A549 (cell line): ENCODE measurements around the gene HLCS. TPM values are rescaled to one million over a fixed set of nuclear protein-coding genes. Genes with fewer than 3 reads are reported as not detected.

Experiments
- ATAC-seq, 2 experiments: fragments of 200-7000 bp in 1 of 2; fragments of >200 bp in 1 of 2; cut with Nextera tagmentation in 1 of 2; cut with Tn5 transposase in 1 of 2; 3 replicates each; pipeline versions ENCODE4 v1.8.0 to v1.9.1; 2018 to 2020; ENCODE audit warnings: mild to moderate bottlenecking in 1 of 2, moderate library complexity in 1 of 2
- CTCF ChIA-PET: fragments of 300-600 bp; sonication (Branson Sonifier 250); formaldehyde crosslinking; extraction: SDS; loops from one replicate; lab custom pipeline; 2021; ENCODE audit warnings: antibody characterized with exemption, inconsistent platforms; lab: Yijun Ruan, JAX
- POLR2A ChIA-PET: fragments of 350-600 bp; formaldehyde crosslinking; extraction: SDS; loops from one replicate; lab custom pipeline; 2021; ENCODE audit warnings: antibody characterized with exemption, inconsistent platforms; lab: Yijun Ruan, JAX
- DNase-seq, 2 experiments: peaks; one replicate each; pipeline versions ENCODE4 v3.0.0 to v3.0.0-alpha.2; 2011 to 2016; ENCODE audit warnings: low read depth in 1 of 2, low spot score in 1 of 2
- FAIRE-seq: peaks from 2 replicates; lab custom pipeline; 2011; peaks lifted over from hg19 to GRCh38; lab: Jason Lieb, UNC
- H3K27ac ChIP-seq, 2 experiments: fragments of >200 bp; sonication (Bioruptor Twin); formaldehyde crosslinking; 3 replicates each; pipeline ENCODE4 v1.5.1; 2016 to 2017
- H3K4me1 ChIP-seq: fragments of >200 bp; sonication (Bioruptor Twin); formaldehyde crosslinking; 3 replicates; pipeline ENCODE4 v1.6.1; 2016
- H3K4me2 ChIP-seq: fragments of >200 bp; sonication (Bioruptor Twin); formaldehyde crosslinking; 3 replicates; pipeline ENCODE4 v1.6.1; 2016
- H3K4me3 ChIP-seq: fragments of >200 bp; sonication (Bioruptor Twin); formaldehyde crosslinking; 3 replicates; pipeline ENCODE4 v1.5.1; 2016
- H3K9me3 ChIP-seq: fragments of >200 bp; sonication (Bioruptor Twin); formaldehyde crosslinking; 3 replicates; pipeline ENCODE4 v1.6.1; 2016
- CBX2 ChIP-seq: fragments of 200-600 bp; sonication (generic); IDR thresholded peaks from 2 replicates; pipeline ENCODE4 v1.6.1; 2016; ENCODE audit warnings: low read depth, mild to moderate bottlenecking, borderline replicate concordance
- EHF ChIP-seq: fragments of 250-450 bp; sonication (Bioruptor Pico); IDR thresholded peaks from 2 replicates; pipeline ENCODE4 v1.5.0; 2020; ENCODE audit warnings: mild to moderate bottlenecking
- GATA3 ChIP-seq: IDR thresholded peaks from 2 replicates; pipeline ENCODE4 v1.6.1; 2012; ENCODE audit warnings: borderline replicate concordance
- HOXA7 ChIP-seq: fragments of 250-450 bp; sonication (Bioruptor Pico); IDR thresholded peaks from 2 replicates; pipeline ENCODE4 v1.5.0; 2020; ENCODE audit warnings: mild to moderate bottlenecking, moderate library complexity
- HOXB5 ChIP-seq: fragments of 250-450 bp; sonication (Bioruptor Pico); IDR thresholded peaks from 2 replicates; pipeline ENCODE4 v1.5.0; 2020; ENCODE audit warnings: mild to moderate bottlenecking, moderate library complexity
- MAFK ChIP-seq: fragments of 450-650 bp; IDR thresholded peaks from 2 replicates; pipeline ENCODE4 v1.6.1; 2014; ENCODE audit not compliant: partially characterized antibody
- MYC ChIP-seq: IDR thresholded peaks from 2 replicates; pipeline ENCODE4 v1.6.1; 2012; ENCODE audit warnings: mild to moderate bottlenecking, inconsistent platforms, low read length, improper control_type of control experiment, borderline replicate concordance
- PHF8 ChIP-seq: fragments of 200-600 bp; sonication (generic); IDR thresholded peaks from 2 replicates; pipeline ENCODE4 v1.6.1; 2016; ENCODE audit warnings: low read depth, mild to moderate bottlenecking, antibody characterized with exemption, moderate library complexity, borderline replicate concordance
- RAD21 ChIP-seq, 2 experiments: fragments of >200 bp in 1 of 2; sonication (Bioruptor Twin) in 1 of 2; formaldehyde crosslinking in 1 of 2; IDR thresholded peaks in 1 of 2; conservative IDR thresholded peaks in 1 of 2; 2 replicates in 1 of 2; 3 replicates in 1 of 2; pipeline ENCODE4 v1.6.1; 2012 to 2018; ENCODE audit warnings: inconsistent platforms in 1 of 2
- RARB ChIP-seq: fragments of 250-450 bp; sonication (Bioruptor Pico); IDR thresholded peaks from 2 replicates; pipeline ENCODE4 v1.8.0; 2021; ENCODE audit warnings: mild to moderate bottlenecking, moderate library complexity
- RNF2 ChIP-seq: fragments of 200-600 bp; sonication (generic); IDR thresholded peaks from 2 replicates; pipeline ENCODE4 v1.6.1; 2016; ENCODE audit warnings: low read depth, mild to moderate bottlenecking, antibody characterized with exemption, moderate library complexity, borderline replicate concordance
- SMC3 ChIP-seq: fragments of >200 bp; sonication (Bioruptor Twin); formaldehyde crosslinking; IDR thresholded peaks from 3 replicates; pipeline ENCODE4 v1.6.1; 2018; ENCODE audit warnings: inconsistent platforms
- TFCP2L1 ChIP-seq: fragments of 250-450 bp; sonication (Bioruptor Pico); IDR thresholded peaks from 2 replicates; pipeline ENCODE4 v1.5.0; 2021; ENCODE audit warnings: mild to moderate bottlenecking
- ZC3H11A ChIP-seq: fragments of 450-650 bp; IDR thresholded peaks from 2 replicates; pipeline ENCODE4 v1.6.1; 2014; ENCODE audit warnings: antibody characterized with exemption, mild to moderate bottlenecking
- ZFP36 ChIP-seq: fragments of 450-650 bp; IDR thresholded peaks from 2 replicates; pipeline ENCODE4 v1.6.1; 2014; ENCODE audit warnings: borderline replicate concordance; ENCODE audit not compliant: partially characterized antibody
- WGBS: methylation state at CpG from one replicate; pipeline ENCODE4 v1.1.6; 2017; ENCODE audit errors: missing lambda C conversion rate; 5-methylcytosine and 5-hydroxymethylcytosine counted together
- polyA plus RNA-seq, 4 experiments: library from polyadenylated mRNA; depleted of rRNA in 3 of 4; stranded (reverse); fragments of >200 nt; fragmentation: RNase III in 1 of 4; extraction: RNeasy Plus Mini Kit Qiagen cat#74134 plus additional on column Dnase treatment in 1 of 4; gene quantifications; 2 replicates in 3 of 4; 3 replicates in 1 of 4; pipeline ENCODE4 v1.2.3, GENCODE V29; 2011 to 2017
- TF ChIP-seq, protein P1 (sequence below): fragments of 200-600 bp; sonication (generic); IDR thresholded peaks from 2 replicates; pipeline ENCODE4 v1.6.1; 2016; ENCODE audit warnings: antibody characterized with exemption, mild to moderate bottlenecking, moderate library complexity
- TF ChIP-seq, protein P2 (sequence below): fragments of 450-650 bp; IDR thresholded peaks from 2 replicates; pipeline ENCODE4 v1.6.1; 2014; ENCODE audit warnings: antibody characterized with exemption
- TF ChIP-seq, protein P3 (sequence below): IDR thresholded peaks from 2 replicates; pipeline ENCODE4 v1.6.1; 2012
- TF ChIP-seq, protein P4 (sequence below): IDR thresholded peaks from 2 replicates; pipeline ENCODE4 v1.6.1; 2012; ENCODE audit warnings: low read depth, borderline replicate concordance
- TF ChIP-seq, protein P5 (sequence below): fragments of 250-450 bp; sonication (Bioruptor Pico); IDR thresholded peaks from 2 replicates; pipeline ENCODE4 v1.5.0; 2021; ENCODE audit warnings: mild to moderate bottlenecking, moderate library complexity, borderline replicate concordance

HLCS gene
- polyA plus RNA-seq, 2 of the 4 experiments (the other 2 are of a cell fraction) = 8.4 to 24.3 TPM

DNA sequence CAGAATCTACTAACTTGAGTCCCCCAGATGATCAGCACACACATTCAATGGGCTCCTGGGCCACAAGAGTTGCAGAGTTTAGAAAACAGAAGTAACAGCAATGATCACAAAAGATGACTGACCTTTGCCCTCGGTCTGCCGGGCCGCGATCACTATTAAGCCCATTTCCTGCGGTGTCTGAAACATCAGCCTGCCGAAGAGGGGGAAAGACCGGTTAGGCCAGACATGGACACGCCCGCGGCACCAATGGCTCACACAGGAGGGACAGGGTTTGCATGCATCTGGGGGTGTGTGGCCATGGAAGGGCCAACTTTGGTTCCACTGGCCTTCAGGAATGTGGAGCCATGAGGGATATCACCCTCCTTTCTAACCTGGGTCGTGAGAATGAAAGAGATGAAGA is 199.4 kb downstream of the HLCS start (continued):
- TF ChIP-seq, protein P1, sequence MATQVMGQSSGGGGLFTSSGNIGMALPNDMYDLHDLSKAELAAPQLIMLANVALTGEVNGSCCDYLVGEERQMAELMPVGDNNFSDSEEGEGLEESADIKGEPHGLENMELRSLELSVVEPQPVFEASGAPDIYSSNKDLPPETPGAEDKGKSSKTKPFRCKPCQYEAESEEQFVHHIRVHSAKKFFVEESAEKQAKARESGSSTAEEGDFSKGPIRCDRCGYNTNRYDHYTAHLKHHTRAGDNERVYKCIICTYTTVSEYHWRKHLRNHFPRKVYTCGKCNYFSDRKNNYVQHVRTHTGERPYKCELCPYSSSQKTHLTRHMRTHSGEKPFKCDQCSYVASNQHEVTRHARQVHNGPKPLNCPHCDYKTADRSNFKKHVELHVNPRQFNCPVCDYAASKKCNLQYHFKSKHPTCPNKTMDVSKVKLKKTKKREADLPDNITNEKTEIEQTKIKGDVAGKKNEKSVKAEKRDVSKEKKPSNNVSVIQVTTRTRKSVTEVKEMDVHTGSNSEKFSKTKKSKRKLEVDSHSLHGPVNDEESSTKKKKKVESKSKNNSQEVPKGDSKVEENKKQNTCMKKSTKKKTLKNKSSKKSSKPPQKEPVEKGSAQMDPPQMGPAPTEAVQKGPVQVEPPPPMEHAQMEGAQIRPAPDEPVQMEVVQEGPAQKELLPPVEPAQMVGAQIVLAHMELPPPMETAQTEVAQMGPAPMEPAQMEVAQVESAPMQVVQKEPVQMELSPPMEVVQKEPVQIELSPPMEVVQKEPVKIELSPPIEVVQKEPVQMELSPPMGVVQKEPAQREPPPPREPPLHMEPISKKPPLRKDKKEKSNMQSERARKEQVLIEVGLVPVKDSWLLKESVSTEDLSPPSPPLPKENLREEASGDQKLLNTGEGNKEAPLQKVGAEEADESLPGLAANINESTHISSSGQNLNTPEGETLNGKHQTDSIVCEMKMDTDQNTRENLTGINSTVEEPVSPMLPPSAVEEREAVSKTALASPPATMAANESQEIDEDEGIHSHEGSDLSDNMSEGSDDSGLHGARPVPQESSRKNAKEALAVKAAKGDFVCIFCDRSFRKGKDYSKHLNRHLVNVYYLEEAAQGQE = no peak
- TF ChIP-seq TFCP2L1 (CRISPR knock-in tag) (no peak), GATA3 (no peak), ZFP36 (no peak), ZC3H11A (no peak), RAD21 (conservative IDR thresholded peaks at IDR 0.05 in 1 of 2, IDR thresholded peaks at IDR 0.05 in 1 of 2) (no peak)
- TF ChIP-seq, protein P2, sequence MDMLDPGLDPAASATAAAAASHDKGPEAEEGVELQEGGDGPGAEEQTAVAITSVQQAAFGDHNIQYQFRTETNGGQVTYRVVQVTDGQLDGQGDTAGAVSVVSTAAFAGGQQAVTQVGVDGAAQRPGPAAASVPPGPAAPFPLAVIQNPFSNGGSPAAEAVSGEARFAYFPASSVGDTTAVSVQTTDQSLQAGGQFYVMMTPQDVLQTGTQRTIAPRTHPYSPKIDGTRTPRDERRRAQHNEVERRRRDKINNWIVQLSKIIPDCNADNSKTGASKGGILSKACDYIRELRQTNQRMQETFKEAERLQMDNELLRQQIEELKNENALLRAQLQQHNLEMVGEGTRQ = no peak
- TF ChIP-seq, protein P3, sequence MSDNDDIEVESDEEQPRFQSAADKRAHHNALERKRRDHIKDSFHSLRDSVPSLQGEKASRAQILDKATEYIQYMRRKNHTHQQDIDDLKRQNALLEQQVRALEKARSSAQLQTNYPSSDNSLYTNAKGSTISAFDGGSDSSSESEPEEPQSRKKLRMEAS = no peak

DNA sequence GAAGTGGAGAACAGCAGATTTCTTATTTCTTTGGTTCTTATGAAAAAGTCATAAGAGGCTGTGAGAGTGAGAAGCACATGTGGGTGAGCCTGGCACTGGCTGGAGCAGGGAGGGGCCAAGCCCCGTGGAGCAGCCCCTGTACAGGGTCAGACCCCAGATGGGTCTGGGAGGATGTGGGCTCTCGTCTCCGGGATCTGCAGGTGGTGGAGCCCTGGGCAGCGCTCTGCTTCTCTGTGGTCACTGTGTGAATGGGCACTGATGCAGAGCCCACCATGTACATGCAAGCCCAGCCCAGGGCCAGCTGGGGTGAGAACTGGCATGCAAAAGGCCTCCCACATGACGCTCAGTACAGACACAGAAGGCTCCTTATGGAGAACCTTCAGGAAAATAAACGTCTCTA is 200.0 kb downstream of the HLCS start:
- 87% methylated on average over 6 of the region's 6 CpGs for WGBS
- ChIA-PET POLR2A (no interaction called here), CTCF (no interaction called here)
- no peak overlapping the region for H3K4me2 ChIP-seq
- FAIRE-seq (no peak), DNase-seq (no peak), ATAC-seq (no peak)
- H3K4me3 ChIP-seq = no peak overlapping the region
- H3K27ac ChIP-seq = no peak overlapping the region
- H3K4me1 ChIP-seq = no peaks in the 10 kb centered on the region
- TF ChIP-seq GATA3 (no peak), HOXB5 (no peak), PHF8 (no peak)
- H3K9me3 ChIP-seq = no peaks in the 10 kb centered on the region

DNA sequence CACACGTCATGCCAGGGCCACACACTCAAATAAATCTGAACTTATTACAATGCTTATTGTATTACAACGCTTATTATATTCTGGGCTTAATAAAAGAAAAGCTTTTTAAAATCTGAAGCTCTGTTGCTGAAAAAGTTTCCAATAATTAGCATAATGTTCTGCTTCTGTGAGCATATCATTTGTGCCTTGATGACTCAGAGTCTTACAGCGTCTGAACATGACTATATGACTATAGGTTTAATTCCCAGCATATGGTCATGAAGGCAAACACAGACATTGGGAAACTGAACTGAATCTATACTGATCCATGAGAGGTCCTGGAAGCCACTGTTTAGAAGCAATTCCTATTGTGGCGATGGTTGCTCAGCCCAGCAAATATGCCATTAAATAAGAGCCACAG is 201.2 kb downstream of the HLCS start:
- FAIRE-seq (no peak), ATAC-seq (no peak), DNase-seq (no peak)
- no peak overlapping the region for H3K4me3 ChIP-seq
- TF ChIP-seq RAD21 (conservative IDR thresholded peaks at IDR 0.05 in 1 of 2, IDR thresholded peaks at IDR 0.05 in 1 of 2) (no peak), MYC (no peak), ZC3H11A (no peak), RNF2 (no peak), HOXA7 (no peak), SMC3 (no peak), ZFP36 (no peak), CBX2 (no peak), RARB (CRISPR knock-in tag) (no peak), EHF (no peak), MAFK (no peak)
- TF ChIP-seq, protein P4, sequence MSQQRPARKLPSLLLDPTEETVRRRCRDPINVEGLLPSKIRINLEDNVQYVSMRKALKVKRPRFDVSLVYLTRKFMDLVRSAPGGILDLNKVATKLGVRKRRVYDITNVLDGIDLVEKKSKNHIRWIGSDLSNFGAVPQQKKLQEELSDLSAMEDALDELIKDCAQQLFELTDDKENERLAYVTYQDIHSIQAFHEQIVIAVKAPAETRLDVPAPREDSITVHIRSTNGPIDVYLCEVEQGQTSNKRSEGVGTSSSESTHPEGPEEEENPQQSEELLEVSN = no peak
- TF ChIP-seq, protein P2 = no peak
- TF ChIP-seq, protein P5, sequence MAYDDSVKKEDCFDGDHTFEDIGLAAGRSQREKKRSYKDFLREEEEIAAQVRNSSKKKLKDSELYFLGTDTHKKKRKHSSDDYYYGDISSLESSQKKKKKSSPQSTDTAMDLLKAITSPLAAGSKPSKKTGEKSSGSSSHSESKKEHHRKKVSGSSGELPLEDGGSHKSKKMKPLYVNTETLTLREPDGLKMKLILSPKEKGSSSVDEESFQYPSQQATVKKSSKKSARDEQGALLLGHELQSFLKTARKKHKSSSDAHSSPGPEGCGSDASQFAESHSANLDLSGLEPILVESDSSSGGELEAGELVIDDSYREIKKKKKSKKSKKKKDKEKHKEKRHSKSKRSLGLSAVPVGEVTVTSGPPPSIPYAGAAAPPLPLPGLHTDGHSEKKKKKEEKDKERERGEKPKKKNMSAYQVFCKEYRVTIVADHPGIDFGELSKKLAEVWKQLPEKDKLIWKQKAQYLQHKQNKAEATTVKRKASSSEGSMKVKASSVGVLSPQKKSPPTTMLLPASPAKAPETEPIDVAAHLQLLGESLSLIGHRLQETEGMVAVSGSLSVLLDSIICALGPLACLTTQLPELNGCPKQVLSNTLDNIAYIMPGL (CRISPR knock-in tag) = no peak
- H3K4me2 ChIP-seq = no peak overlapping the region
- no peak overlapping the region for H3K27ac ChIP-seq
- CTCF ChIA-PET = no interaction called here
- WGBS = 93% methylated on average over 4 of the region's 4 CpGs
- H3K9me3 ChIP-seq = no peaks in the 10 kb centered on the region
- H3K4me1 ChIP-seq = no peaks in the 10 kb centered on the region
- POLR2A ChIA-PET = no interaction called here
